HL-60 (cell line): Measurements from ENCODE around the gene PADI4.

Source experiments
- DNase-seq, 2 experiments: peaks; one replicate each; pipeline ENCODE4 v3.0.0-alpha.2; 2010 to 2020; ENCODE audit warnings: low read depth in 1 of 2, low spot score in 1 of 2
- H3K27ac ChIP-seq: fragments of 250-450 bp; sonication (Bioruptor Pico); replicated peaks from 2 replicates; pipeline ENCODE4 v1.5.1; 2020; ENCODE audit warnings: mild to moderate bottlenecking, moderate library complexity
- H3K27me3 ChIP-seq: fragments of 250-450 bp; sonication (Bioruptor Pico); 2 replicates; pipeline ENCODE4 v1.5.1; 2021; ENCODE audit warnings: mild to moderate bottlenecking, moderate library complexity; ENCODE audit not compliant: insufficient read depth, poor library complexity, severe bottlenecking
- H3K4me3 ChIP-seq: replicated peaks from 2 replicates; pipeline ENCODE4 v1.5.1; 2011; ENCODE audit warnings: mild to moderate bottlenecking, control low read depth, low read length; ENCODE audit not compliant: insufficient read depth
- CTCF ChIP-seq: IDR thresholded peaks from one replicate; pipeline ENCODE4 v1.5.1; 2011; ENCODE audit warnings: low read length, control low read depth, inconsistent platforms; ENCODE audit not compliant: insufficient read depth
- GABPA ChIP-seq: IDR thresholded peaks from 2 replicates; pipeline ENCODE4 v1.6.1; 2012; ENCODE audit warnings: low read depth
- POLR2AphosphoS5 ChIP-seq: IDR thresholded peaks from 2 replicates; pipeline ENCODE4 v1.6.1; 2012; ENCODE audit warnings: low read depth
- REST ChIP-seq: IDR thresholded peaks from 2 replicates; pipeline ENCODE4 v1.6.1; 2012; ENCODE audit warnings: low read depth; ENCODE audit not compliant: insufficient replicate concordance
- SPI1 ChIP-seq: IDR thresholded peaks from 2 replicates; pipeline ENCODE4 v1.6.1; 2012; ENCODE audit warnings: low read depth, mild to moderate bottlenecking, borderline replicate concordance

The PADI4 gene

GRCh38 chr1:17347769-17348592 is 40.0 kb downstream of the PADI4 start:
- Histone ChIP-seq H3K27ac (no peak overlapping the region), H3K27me3 (no peaks in the 10 kb centered on the region), H3K4me3 (no peak overlapping the region)
- no peak for DNase-seq
- TF ChIP-seq REST: no peak
- no peak for TF ChIP-seq POLR2AphosphoS5
- TF ChIP-seq GABPA: no peak
- TF ChIP-seq CTCF: no peak
- TF ChIP-seq SPI1: no peak

- no peak for TF ChIP-seq SPI1
- TF ChIP-seq REST: no peak
- TF ChIP-seq CTCF: no peak
- TF ChIP-seq GABPA: no peak
- Histone ChIP-seq H3K27ac (no peak overlapping the region), H3K27me3 (no peaks in the 10 kb centered on the region), H3K4me3 (no peak overlapping the region)
- no peak for DNase-seq
These were observed 40.7 kb downstream of the PADI4 start for GRCh38 chr1:17348593-17349234.

DNA sequence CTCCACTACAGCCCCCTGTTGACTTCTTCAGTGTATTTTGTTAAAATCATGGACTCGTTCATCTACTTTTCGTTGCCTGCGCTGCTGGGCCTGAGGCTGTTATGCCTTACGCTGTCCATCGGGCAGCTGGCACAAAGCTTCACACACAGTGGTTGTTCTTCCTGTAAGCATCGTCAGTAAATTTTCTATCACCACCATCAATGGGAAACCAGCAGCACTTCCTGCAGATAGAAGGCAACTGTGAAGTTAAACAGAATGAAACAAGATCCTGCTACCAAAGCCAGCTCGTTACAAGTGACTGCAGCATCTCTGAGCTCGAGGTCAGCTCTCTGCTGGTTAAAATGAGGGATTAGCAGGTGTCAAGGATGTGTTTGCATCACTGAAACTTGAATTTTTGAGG is 42.1 kb downstream of the PADI4 start:
- H3K4me3 ChIP-seq: no peak overlapping the region
- DNase-seq: no peak
- TF ChIP-seq SPI1 (no peak), POLR2AphosphoS5 (no peak), REST (no peak), CTCF (no peak), GABPA (no peak)

More for the DNA sequence above, 42.1 kb downstream of the PADI4 start:
- Histone ChIP-seq H3K27ac (no peak overlapping the region), H3K27me3 (no peaks in the 10 kb centered on the region)
